Psoas muscle (tissue), 8 donors: Measurements from ENCODE around the gene AKAP6. TPM values are rescaled to one million over a fixed set of nuclear protein-coding genes. Genes with fewer than 3 reads are reported as not detected.

Source experiments
- ATAC-seq, 4 donors: fragments of 200-7000 bp; cut with Tn5 transposase; one replicate each; pipeline ENCODE4 v1.9.1; 2020; ENCODE audit warnings: moderate library complexity in 3 of 4, mild to moderate bottlenecking in 2 of 4
- DNase-seq, 2 donors: peaks; one replicate each; pipeline ENCODE4 v3.0.0-alpha.2; 2020
- H3K27ac ChIP-seq: fragments of 200-600 bp; one replicate; pipeline ENCODE4 v1.8.0; 2022
- H3K27me3 ChIP-seq, 3 donors: fragments of 200-600 bp in 1 of 3; one replicate each; pipeline versions ENCODE4 v1.6.1 to v1.8.0; 2013 to 2022; ENCODE audit warnings: low read length in 2 of 3, mild to moderate bottlenecking in 2 of 3, moderate library complexity in 1 of 3; ENCODE audit not compliant: insufficient read depth in 3 of 3
- H3K36me3 ChIP-seq, 2 donors: fragments of 200-600 bp in 1 of 2; one replicate each; pipeline versions ENCODE4 v1.6.1 to v1.8.0; 2013 to 2022; ENCODE audit warnings: low read depth in 1 of 2, mild to moderate bottlenecking in 1 of 2, moderate library complexity in 1 of 2; ENCODE audit not compliant: insufficient read depth in 1 of 2
- H3K4me1 ChIP-seq: fragments of 200-600 bp; one replicate; pipeline ENCODE4 v1.8.0; 2022
- H3K4me3 ChIP-seq: fragments of 200-600 bp; one replicate; pipeline ENCODE4 v1.8.0; 2022; ENCODE audit warnings: mild to moderate bottlenecking
- H3K9me3 ChIP-seq: fragments of 200-600 bp; one replicate; pipeline ENCODE4 v1.8.0; 2022
- WGBS, 3 donors: extraction: QIAGEN DNeasy Blood & Tissue Kit; methylation state at CpG; one replicate each; pipeline versions ENCODE4 v1.1.6 to v1.1.7; 2013; 5-methylcytosine and 5-hydroxymethylcytosine counted together
- intact Hi-C, 2 donors: fragments of 100-400 bp; cut with DNase I; formaldehyde crosslinking; loops; one replicate each; pipeline versions ENCODE4 v1.11.0 to v1.14.2; 2022
- polyA plus RNA-seq, 3 donors: library from polyadenylated mRNA; stranded (reverse); fragments of 200-250 nt; gene quantifications; one replicate each; pipeline ENCODE4 v1.2.3, GENCODE V29; 2013
- total RNA-seq, 4 donors: library from RNA; stranded (reverse); fragmentation: NEBNext Ultra II Directional in 2 of 4; extraction: Animal tissue kit (Norgen Biotek cat#: 25700) in 2 of 4; gene quantifications; one replicate each; pipeline versions ENCODE4 v1.2.1 to v1.2.4, GENCODE V29; 2021 to 2023
- TF ChIP-seq, protein P1 (sequence below): fragments of 200-600 bp; IDR thresholded peaks from one replicate; pipeline ENCODE4 v1.8.0; 2022; ENCODE audit warnings: antibody characterized with exemption
- donor health status: healthy with polysubstance abuse.
- donor health status: DM: no; HTN: no; CAD: no; lungs with moderate emphysema.
- donor health status: Bipolar disorder and iron deficiency.
- donor health status: healthy.
- donor health status: DM: yes; HTN: yes; CAD: no.
- donor health status: DM: no; HTN: no; CAD: no.
- donor health status: DM: no; HTN: no; CAD: no.
- donor health status: DM: yes; HTN: yes; CAD: no.

The AKAP6 gene
- total and polyA plus RNA-seq, 7 donors, result 9.1 to 173 (median 113) TPM

GRCh38 chr14:32737621-32738020 is 408.5 kb downstream of the AKAP6 start:
- intact Hi-C loops, result no loop called here
- Histone ChIP-seq H3K27me3 (no peaks in the 10 kb centered on the region), H3K4me3 (no peak overlapping the region), H3K27ac (no peak overlapping the region), H3K36me3 (peaks cover 0 to 46% of the 10 kb centered on the region in 2 donors), H3K9me3 (no peaks in the 10 kb centered on the region), H3K4me1 (peaks cover 4% of the 10 kb centered on the region)
- DNase-seq (no peak), ATAC-seq (no peak)
- WGBS, 3 donors, result 90 to 93% (median 92%) methylated on average over 3 of the region's 3 CpGs
- TF ChIP-seq, protein P1, sequence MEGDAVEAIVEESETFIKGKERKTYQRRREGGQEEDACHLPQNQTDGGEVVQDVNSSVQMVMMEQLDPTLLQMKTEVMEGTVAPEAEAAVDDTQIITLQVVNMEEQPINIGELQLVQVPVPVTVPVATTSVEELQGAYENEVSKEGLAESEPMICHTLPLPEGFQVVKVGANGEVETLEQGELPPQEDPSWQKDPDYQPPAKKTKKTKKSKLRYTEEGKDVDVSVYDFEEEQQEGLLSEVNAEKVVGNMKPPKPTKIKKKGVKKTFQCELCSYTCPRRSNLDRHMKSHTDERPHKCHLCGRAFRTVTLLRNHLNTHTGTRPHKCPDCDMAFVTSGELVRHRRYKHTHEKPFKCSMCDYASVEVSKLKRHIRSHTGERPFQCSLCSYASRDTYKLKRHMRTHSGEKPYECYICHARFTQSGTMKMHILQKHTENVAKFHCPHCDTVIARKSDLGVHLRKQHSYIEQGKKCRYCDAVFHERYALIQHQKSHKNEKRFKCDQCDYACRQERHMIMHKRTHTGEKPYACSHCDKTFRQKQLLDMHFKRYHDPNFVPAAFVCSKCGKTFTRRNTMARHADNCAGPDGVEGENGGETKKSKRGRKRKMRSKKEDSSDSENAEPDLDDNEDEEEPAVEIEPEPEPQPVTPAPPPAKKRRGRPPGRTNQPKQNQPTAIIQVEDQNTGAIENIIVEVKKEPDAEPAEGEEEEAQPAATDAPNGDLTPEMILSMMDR, result no peak

DNA sequence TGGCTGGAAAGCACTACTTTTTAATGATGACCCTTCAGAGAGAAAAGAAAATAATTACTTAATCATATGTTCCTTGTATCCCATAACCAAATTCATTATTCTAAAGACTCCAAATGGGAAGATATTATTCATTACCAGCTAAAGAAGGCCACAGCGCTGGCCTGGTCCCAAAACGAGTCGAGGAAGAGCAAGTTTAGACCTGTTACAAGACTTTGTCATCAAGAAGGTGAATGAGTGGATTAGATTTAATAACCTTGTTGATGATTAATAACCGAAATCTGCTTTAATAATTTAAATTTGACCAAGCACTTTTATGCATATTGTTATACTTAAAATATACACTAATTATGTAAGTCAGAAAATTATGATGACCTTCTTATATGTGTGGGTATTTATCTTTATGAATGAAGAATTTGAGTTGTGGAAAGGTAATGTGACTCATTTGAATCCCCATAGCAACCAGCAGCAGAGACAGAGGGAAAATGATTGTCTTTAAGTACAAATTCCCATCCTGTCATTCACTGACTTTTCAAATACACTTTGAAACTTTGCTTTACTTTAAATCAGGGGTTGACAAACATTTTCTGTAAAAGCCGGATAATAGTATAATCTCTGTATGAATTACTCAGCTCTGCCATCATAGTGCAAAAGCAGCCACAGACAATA is 409.2 kb downstream of the AKAP6 start:
- no peaks in the 10 kb centered on the region for H3K9me3 ChIP-seq
- H3K36me3 ChIP-seq, result peaks cover 0 to 40% of the 10 kb centered on the region in 2 donors
- H3K27ac ChIP-seq, result no peak overlapping the region
- 91 to 94% (median 91%) methylated on average over 5 of the region's 5 CpGs for WGBS, 3 donors
- H3K27me3 ChIP-seq, result no peaks in the 10 kb centered on the region
- TF ChIP-seq, protein P1, result no peak
- peaks cover 4% of the 10 kb centered on the region for H3K4me1 ChIP-seq
- ATAC-seq (no peak), DNase-seq (no peak)
- intact Hi-C loops, result no loop called here
- no peak overlapping the region for H3K4me3 ChIP-seq

DNA sequence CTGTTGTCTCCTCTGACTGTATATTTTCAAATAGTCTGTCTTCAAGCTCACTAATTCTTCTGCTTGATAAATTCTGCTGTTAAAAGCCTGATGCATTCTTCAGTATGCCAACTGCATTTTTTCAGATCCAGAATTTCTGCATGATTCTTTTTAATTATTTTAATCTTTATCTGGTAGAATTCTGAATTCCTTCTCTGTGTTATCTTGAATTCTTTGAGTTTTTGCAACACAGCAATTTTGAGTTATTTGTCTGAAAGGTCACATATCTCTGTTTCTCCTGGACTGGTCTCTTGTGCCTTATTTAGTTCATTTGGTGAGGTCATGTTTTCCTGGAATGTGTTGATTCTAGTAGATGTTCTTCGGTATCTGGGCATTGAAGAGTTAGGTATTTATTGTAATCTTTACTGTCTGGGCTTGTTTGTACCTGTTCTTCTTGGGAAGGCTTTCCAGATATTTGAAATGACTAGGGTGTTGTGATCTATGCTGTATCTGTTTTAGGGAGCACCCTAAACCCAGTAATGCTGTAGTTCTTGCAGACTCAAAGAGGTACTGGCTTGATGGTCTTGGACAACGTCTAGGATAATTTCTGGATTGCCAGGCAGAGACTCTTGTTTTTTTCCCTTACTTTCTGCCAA is 415.8 kb downstream of the AKAP6 start:
- DNase-seq, result no peak

DNA sequence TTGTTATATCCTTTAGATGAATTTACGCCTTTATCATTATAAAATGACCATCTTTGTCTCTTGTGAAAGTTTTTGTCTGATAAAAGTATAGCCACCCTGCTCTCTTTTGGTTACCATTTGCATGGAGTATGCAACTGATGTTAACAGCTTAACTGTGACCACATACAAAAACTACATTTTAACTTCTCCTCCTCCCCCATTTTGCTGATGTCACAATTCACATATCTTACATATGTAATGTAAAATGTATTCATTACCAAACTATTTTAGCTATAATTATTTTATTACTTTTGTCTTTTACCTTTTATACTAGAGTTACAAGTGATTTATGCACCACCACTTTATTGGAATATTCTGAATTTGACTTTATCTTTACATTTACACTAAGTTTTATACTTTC is 425.1 kb downstream of the AKAP6 start:
- TF ChIP-seq, protein P1, result no peak
- no peak overlapping the region for H3K27ac ChIP-seq
- H3K36me3 ChIP-seq, result peaks cover 0 to 41% of the 10 kb centered on the region in 2 donors
- H3K4me1 ChIP-seq, result no peaks in the 10 kb centered on the region
- H3K27me3 ChIP-seq, result no peaks in the 10 kb centered on the region
- DNase-seq (no peak), ATAC-seq (no peak)
- WGBS, 3 donors, result 96 to 100% (median 97%) methylated on average over 1 of the region's 1 CpG
- no peak overlapping the region for H3K4me3 ChIP-seq
- H3K9me3 ChIP-seq, result peaks cover 10% of the 10 kb centered on the region
- intact Hi-C loops, result no loop called here

More for the DNA sequence above, 415.8 kb downstream of the AKAP6 start:
- intact Hi-C loops, result no loop called here
- peaks cover 0 to 28% of the 10 kb centered on the region in 2 donors for H3K36me3 ChIP-seq
- H3K27me3 ChIP-seq, result no peaks in the 10 kb centered on the region
- WGBS, 3 donors, result 84 to 88% (median 86%) methylated on average over 2 of the region's 2 CpGs
- TF ChIP-seq, protein P1, result no peak
- H3K27ac ChIP-seq, result no peak overlapping the region
- H3K4me3 ChIP-seq, result no peak overlapping the region
- H3K9me3 ChIP-seq, result no peaks in the 10 kb centered on the region
- ATAC-seq, result no peak
- H3K4me1 ChIP-seq, result no peaks in the 10 kb centered on the region
